A673 (cell line): ENCODE measurements around the gene RP9.

Experiments
- EZH2 ChIP-seq: fragments of 200-600 bp; sonication (generic); IDR thresholded peaks from 2 replicates; pipeline ENCODE4 v1.6.1; 2017; ENCODE audit warnings: borderline replicate concordance, low read depth, mild to moderate bottlenecking, mixed read lengths, antibody characterized with exemption, low read length; ENCODE audit not compliant: poor library complexity, severe bottlenecking
- TF ChIP-seq, protein P1 (sequence below): fragments of 300-800, 200-600 bp; sonication (generic); conservative IDR thresholded peaks from 2 replicates; pipeline ENCODE4 v1.5.1; 2017; ENCODE audit warnings: low read depth, mild to moderate bottlenecking, antibody characterized with exemption, low read length, moderate library complexity, mixed read lengths

DNA sequence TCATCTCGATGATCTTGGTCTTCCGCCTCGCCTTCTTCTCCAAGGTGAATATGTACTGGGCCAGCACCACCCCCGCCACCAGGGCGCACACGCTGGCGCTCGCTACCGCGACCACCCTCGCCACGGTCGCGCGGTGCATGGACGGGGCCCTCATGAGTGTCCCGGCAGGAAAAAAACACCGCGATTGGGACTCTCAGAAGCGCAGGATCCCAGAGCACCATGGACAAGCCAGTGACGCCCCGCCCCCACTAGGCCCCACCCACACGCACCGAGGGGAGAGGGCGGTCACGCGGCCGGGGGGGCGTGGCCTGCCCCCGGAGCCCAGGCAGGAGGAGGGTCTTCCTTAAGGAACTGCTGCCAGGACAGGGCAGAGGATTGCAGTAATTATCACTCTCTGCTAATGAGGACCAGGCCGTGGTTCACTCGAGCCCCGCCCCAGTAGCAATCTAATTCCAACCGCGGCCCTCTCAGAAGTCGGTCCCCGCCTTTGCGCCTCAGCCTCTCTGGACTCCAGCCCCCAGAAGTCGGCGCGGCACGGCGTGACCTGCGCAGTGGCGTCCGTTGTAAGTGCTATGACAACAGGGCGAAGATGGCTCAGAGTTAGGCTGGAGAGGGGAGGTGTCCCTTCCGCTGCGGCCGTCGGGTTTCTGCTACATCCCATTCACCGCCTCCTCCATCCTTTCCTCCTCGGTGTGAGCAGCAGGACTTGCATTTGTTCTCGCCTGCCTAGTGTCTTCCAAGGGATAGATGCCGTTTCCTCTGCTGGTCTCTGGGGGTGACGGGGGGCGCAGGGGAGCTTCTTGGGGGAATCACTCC is 20.0 kb upstream of the RP9 start, which contains the start of gene BBS9:
- TF ChIP-seq, protein P1, sequence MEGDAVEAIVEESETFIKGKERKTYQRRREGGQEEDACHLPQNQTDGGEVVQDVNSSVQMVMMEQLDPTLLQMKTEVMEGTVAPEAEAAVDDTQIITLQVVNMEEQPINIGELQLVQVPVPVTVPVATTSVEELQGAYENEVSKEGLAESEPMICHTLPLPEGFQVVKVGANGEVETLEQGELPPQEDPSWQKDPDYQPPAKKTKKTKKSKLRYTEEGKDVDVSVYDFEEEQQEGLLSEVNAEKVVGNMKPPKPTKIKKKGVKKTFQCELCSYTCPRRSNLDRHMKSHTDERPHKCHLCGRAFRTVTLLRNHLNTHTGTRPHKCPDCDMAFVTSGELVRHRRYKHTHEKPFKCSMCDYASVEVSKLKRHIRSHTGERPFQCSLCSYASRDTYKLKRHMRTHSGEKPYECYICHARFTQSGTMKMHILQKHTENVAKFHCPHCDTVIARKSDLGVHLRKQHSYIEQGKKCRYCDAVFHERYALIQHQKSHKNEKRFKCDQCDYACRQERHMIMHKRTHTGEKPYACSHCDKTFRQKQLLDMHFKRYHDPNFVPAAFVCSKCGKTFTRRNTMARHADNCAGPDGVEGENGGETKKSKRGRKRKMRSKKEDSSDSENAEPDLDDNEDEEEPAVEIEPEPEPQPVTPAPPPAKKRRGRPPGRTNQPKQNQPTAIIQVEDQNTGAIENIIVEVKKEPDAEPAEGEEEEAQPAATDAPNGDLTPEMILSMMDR, result no peak
- TF ChIP-seq EZH2, result no peak
